GM21619 (cell line): ENCODE data around the gene EIF4G2.

Source experiments
- ATAC-seq: cut with Tn5 transposase; IDR thresholded peaks from one replicate; pipeline ENCODE4 v1.9.1; 2021; ENCODE audit not compliant: unreplicated experiment

The EIF4G2 gene

GRCh38 chr11:10777806-10778205 is 30.9 kb downstream of the EIF4G2 start:
- ATAC-seq = no peak

GRCh38 chr11:10777393-10777793 is 31.3 kb downstream of the EIF4G2 start:
- ATAC-seq = no peak

- ATAC-seq = no peak
These were observed 33.9 kb downstream of the EIF4G2 start for GRCh38 chr11:10774811-10775210.

- no peak for ATAC-seq
These were observed 37.3 kb downstream of the EIF4G2 start for GRCh38 chr11:10771457-10771856.

- no peak for ATAC-seq
These were observed 38.0 kb downstream of the EIF4G2 start for GRCh38 chr11:10770626-10771254.

GRCh38 chr11:10764412-10764811 is 44.3 kb downstream of the EIF4G2 start:
- ATAC-seq = no peak

- no peak for ATAC-seq
These were observed 45.0 kb downstream of the EIF4G2 start for GRCh38 chr11:10763766-10764165.

GRCh38 chr11:10762913-10763421 is 45.8 kb downstream of the EIF4G2 start:
- peak; percentile 74 for ATAC-seq

GRCh38 chr11:10762185-10762584 is 46.5 kb downstream of the EIF4G2 start:
- peak; percentile 65 for ATAC-seq

- ATAC-seq = no peak
These were observed 47.5 kb downstream of the EIF4G2 start for GRCh38 chr11:10761085-10761698.

- no peak for ATAC-seq
These were observed 49.8 kb downstream of the EIF4G2 start for GRCh38 chr11:10758957-10759356.

- ATAC-seq = no peak
These were observed 56.2 kb downstream of the EIF4G2 start for GRCh38 chr11:10752486-10752885.

- ATAC-seq = no peak
These were observed 56.7 kb downstream of the EIF4G2 start for GRCh38 chr11:10752061-10752460.

- peak; percentile 21 for ATAC-seq
These were observed 57.2 kb downstream of the EIF4G2 start for GRCh38 chr11:10751581-10751940.

GRCh38 chr11:10750838-10751580 is 57.7 kb downstream of the EIF4G2 start, which contains the start of gene CTR9:
CTR9 (plus strand) TSS chr11:10751246; CDS start chr11:10751413, 167 bp downstream.
- ATAC-seq = peak; percentile 90

- no peak for ATAC-seq
These were observed 59.2 kb downstream of the EIF4G2 start for GRCh38 chr11:10749476-10749875.

GRCh38 chr11:10747733-10748132 is 61.0 kb downstream of the EIF4G2 start:
- ATAC-seq = no peak
